DND-41 (cell line): ENCODE results near the gene MMADHC.

ENCODE experiments used
- ATAC-seq: fragments of 200-7000 bp; cut with Tn5 transposase; 3 replicates; pipeline ENCODE4 v1.9.1; 2021; ENCODE audit warnings: low read depth; ENCODE audit not compliant: insufficient read depth
- DNase-seq: peaks from one replicate; pipeline ENCODE4 v3.0.0-alpha.2; 2020
- H2AFZ ChIP-seq: 2 replicates; pipeline ENCODE4 v1.6.0; 2012; ENCODE audit warnings: low read depth, low read length
- H3K27ac ChIP-seq: 2 replicates; pipeline ENCODE4 v1.5.1; 2012; ENCODE audit warnings: low read length, inconsistent platforms
- H3K27me3 ChIP-seq: fragments of 200-600 bp; sonication (generic); 2 replicates; pipeline ENCODE4 v1.6.0; 2012; ENCODE audit warnings: low read length, mild to moderate bottlenecking, inconsistent platforms; ENCODE audit not compliant: insufficient read depth, poor library complexity
- H3K36me3 ChIP-seq: 2 replicates; pipeline ENCODE4 v1.5.1; 2012; ENCODE audit warnings: low read length, inconsistent platforms; ENCODE audit not compliant: insufficient read depth
- H3K4me1 ChIP-seq: 2 replicates; pipeline ENCODE4 v1.5.1; 2012; ENCODE audit warnings: mild to moderate bottlenecking, low read length; ENCODE audit not compliant: insufficient read depth
- H3K4me2 ChIP-seq: 2 replicates; pipeline ENCODE4 v1.6.0; 2012; ENCODE audit warnings: mild to moderate bottlenecking, moderate library complexity, low read length, inconsistent platforms; ENCODE audit not compliant: insufficient read depth
- H3K4me3 ChIP-seq, 2 experiments: fragments of 200-600 bp in 1 of 2; shearing (Covaris generic) in 1 of 2; 2 replicates each; pipeline ENCODE4 v1.5.1; 2012 to 2016; ENCODE audit warnings: inconsistent platforms in 2 of 2, low read length in 2 of 2, mild to moderate bottlenecking in 2 of 2, low read depth in 1 of 2, moderate library complexity in 1 of 2
- H3K79me2 ChIP-seq: 2 replicates; pipeline ENCODE4 v1.6.0; 2012; ENCODE audit warnings: low read length, inconsistent platforms; ENCODE audit not compliant: insufficient read depth
- H3K9ac ChIP-seq: 2 replicates; pipeline ENCODE4 v1.6.0; 2012; ENCODE audit warnings: low read depth, mild to moderate bottlenecking, inconsistent platforms, low read length, moderate library complexity
- H3K9me3 ChIP-seq: 2 replicates; pipeline ENCODE4 v1.5.1; 2012; ENCODE audit warnings: low read length, moderate library complexity, mild to moderate bottlenecking, inconsistent platforms; ENCODE audit not compliant: insufficient read depth, severe bottlenecking
- H4K20me1 ChIP-seq: 2 replicates; pipeline ENCODE4 v1.6.0; 2012; ENCODE audit warnings: low read length; ENCODE audit not compliant: insufficient read depth
- CTCF ChIP-seq: IDR thresholded peaks from 2 replicates; pipeline ENCODE4 v1.5.1; 2012; ENCODE audit warnings: borderline replicate concordance, low read length, moderate library complexity, mild to moderate bottlenecking; ENCODE audit not compliant: poor library complexity, severe bottlenecking; ENCODE audit errors: extremely low read depth
- EZH2 ChIP-seq: IDR thresholded peaks from 3 replicates; pipeline ENCODE4 v1.6.1; 2012; ENCODE audit warnings: borderline replicate concordance, low read depth, mild to moderate bottlenecking, moderate library complexity, low read length, inconsistent platforms; ENCODE audit not compliant: severe bottlenecking

The MMADHC gene

GRCh38 chr2:149552830-149553229 is 34.7 kb downstream of the MMADHC start:
- Histone ChIP-seq H3K79me2 (no peaks in the 10 kb centered on the region), H2AFZ (no peak overlapping the region), H3K4me2 (no peak overlapping the region), H3K9ac (no peak overlapping the region), H3K27me3 (peaks cover 4% of the 10 kb centered on the region), H3K27ac (no peak overlapping the region), H3K4me3 (no peak overlapping the region), H3K9me3 (no peaks in the 10 kb centered on the region), H4K20me1 (no peaks in the 10 kb centered on the region), H3K4me1 (no peaks in the 10 kb centered on the region), H3K36me3 (no peaks in the 10 kb centered on the region)
- ATAC-seq: no peak
- DNase-seq: no peak
- TF ChIP-seq EZH2 (no peak), CTCF (no peak)

- no peaks in the 10 kb centered on the region for H4K20me1 ChIP-seq
These were observed 35.3 kb downstream of the MMADHC start for GRCh38 chr2:149552226-149552625.

GRCh38 chr2:149544692-149545091 is 42.9 kb downstream of the MMADHC start:
- peak overlapping the region; percentile 55 for H3K4me2 ChIP-seq

More at GRCh38 chr2:149552226-149552625, 35.3 kb downstream of the MMADHC start:
- Histone ChIP-seq H3K9me3 (no peaks in the 10 kb centered on the region), H3K4me3 (no peak overlapping the region), H3K27ac (no peak overlapping the region), H3K4me1 (no peaks in the 10 kb centered on the region), H3K79me2 (no peaks in the 10 kb centered on the region), H3K9ac (no peak overlapping the region), H3K27me3 (peaks cover 4% of the 10 kb centered on the region), H3K4me2 (no peak overlapping the region), H2AFZ (no peak overlapping the region), H3K36me3 (no peaks in the 10 kb centered on the region)
- ATAC-seq (no peak), DNase-seq (no peak)
- TF ChIP-seq EZH2 (no peak), CTCF (no peak)

More at GRCh38 chr2:149544692-149545091, 42.9 kb downstream of the MMADHC start:
- Histone ChIP-seq H3K79me2 (no peaks in the 10 kb centered on the region), H4K20me1 (no peaks in the 10 kb centered on the region), H3K9ac (no peak overlapping the region), H3K4me1 (peaks cover 3% of the 10 kb centered on the region; the same call in 1 of the 2 replicates), H3K9me3 (no peaks in the 10 kb centered on the region), H3K27me3 (no peaks in the 10 kb centered on the region), H3K27ac (no peak overlapping the region), H3K4me3 (no peak overlapping the region; a peak in 1 of 4 replicates), H3K36me3 (no peaks in the 10 kb centered on the region), H2AFZ (peak overlapping the region; percentile 60)
- DNase-seq (peak; percentile 7), ATAC-seq (peak; percentile 96)
- TF ChIP-seq EZH2 (no peak), CTCF (no peak)
